ENCODE results near the gene NXPH3. TPM values are rescaled to one million over a fixed set of nuclear protein-coding genes. Genes with fewer than 3 reads are reported as not detected.

The NXPH3 gene
- total RNA-seq, 1 experiment from 2014 or later, result not detected

- DNase-seq, result no peak
- intact Hi-C loops (cut with micrococcal nuclease; ENCODE audit: unreplicated experiment), result no loop called here
- BruUV-seq (replicated peaks), result no TSS peak
- H3K4me3 Mint-ChIP-seq (ENCODE audit: low read depth, unreplicated experiment), result no peak overlapping the region
- H3K9me3 Mint-ChIP-seq (ENCODE audit: low read depth, unreplicated experiment), result peaks cover 6% of the 10 kb centered on the region
- H3K36me3 Mint-ChIP-seq (ENCODE audit: insufficient read depth, unreplicated experiment), result no peaks in the 10 kb centered on the region
- H3K27me3 Mint-ChIP-seq (ENCODE audit: unreplicated experiment), result peaks cover 74% of the 10 kb centered on the region
- no peak for TF ChIP-seq CTCF (IDR thresholded peaks at IDR 0.05; ENCODE audit: unreplicated experiment)
- H3K4me1 Mint-ChIP-seq (ENCODE audit: low read depth, unreplicated experiment), result no peaks in the 10 kb centered on the region
- H3K27ac Mint-ChIP-seq (ENCODE audit: unreplicated experiment), result no peak overlapping the region
- CTCF ChIA-PET, result interaction anchor here (2.0 kb wide), 1 partner anchor 12 kb away, joined by 6 read pairs; no protein-coding TSS in a partner anchor
Observed at GRCh38 chr17:49543860-49544259, 31.8 kb upstream of the NXPH3 start.

- no peak overlapping the region for H3K4me3 Mint-ChIP-seq (ENCODE audit: low read depth, unreplicated experiment)
- intact Hi-C loops (cut with micrococcal nuclease; ENCODE audit: unreplicated experiment), result no loop called here
- H3K4me1 Mint-ChIP-seq (ENCODE audit: low read depth, unreplicated experiment), result no peaks in the 10 kb centered on the region
- CTCF ChIA-PET, result interaction anchor here (0.6 to 1.5 kb wide), 2 partner anchors 63 to 191 kb away, joined by 3 to 4 read pairs; no protein-coding TSS in a partner anchor
- no TSS peak for BruUV-seq (replicated peaks)
- no peaks in the 10 kb centered on the region for H3K36me3 Mint-ChIP-seq (ENCODE audit: insufficient read depth, unreplicated experiment)
- DNase-seq, result no peak
- no peak overlapping the region for H3K27ac Mint-ChIP-seq (ENCODE audit: unreplicated experiment)
- peaks cover 6% of the 10 kb centered on the region for H3K9me3 Mint-ChIP-seq (ENCODE audit: low read depth, unreplicated experiment)
- H3K27me3 Mint-ChIP-seq (ENCODE audit: unreplicated experiment), result peaks cover 78% of the 10 kb centered on the region
- TF ChIP-seq CTCF (IDR thresholded peaks at IDR 0.05; ENCODE audit: unreplicated experiment), result no peak
Observed at GRCh38 chr17:49545007-49545660, 30.5 kb upstream of the NXPH3 start.

GRCh38 chr17:49545806-49546545 lies 29.7 kb upstream of the NXPH3 start:
- TF ChIP-seq CTCF (IDR thresholded peaks at IDR 0.05; ENCODE audit: unreplicated experiment), result no peak
- no peak for DNase-seq
- H3K4me1 Mint-ChIP-seq (ENCODE audit: low read depth, unreplicated experiment), result no peaks in the 10 kb centered on the region
- no peaks in the 10 kb centered on the region for H3K36me3 Mint-ChIP-seq (ENCODE audit: insufficient read depth, unreplicated experiment)
- no peak overlapping the region for H3K4me3 Mint-ChIP-seq (ENCODE audit: low read depth, unreplicated experiment)
- intact Hi-C loops (cut with micrococcal nuclease; ENCODE audit: unreplicated experiment), result no loop called here
- no peak overlapping the region for H3K27ac Mint-ChIP-seq (ENCODE audit: unreplicated experiment)
- CTCF ChIA-PET, result interaction anchor here (1.0 to 1.5 kb wide), 2 partner anchors 10 to 64 kb away, joined by 3 to 4 read pairs; no protein-coding TSS in a partner anchor
- peaks cover 6% of the 10 kb centered on the region for H3K9me3 Mint-ChIP-seq (ENCODE audit: low read depth, unreplicated experiment)
- peaks cover 70% of the 10 kb centered on the region for H3K27me3 Mint-ChIP-seq (ENCODE audit: unreplicated experiment)
- BruUV-seq (replicated peaks), result no TSS peak

- Mint-ChIP-seq H3K36me3 (ENCODE audit: insufficient read depth, unreplicated experiment) (no peaks in the 10 kb centered on the region), H3K4me1 (ENCODE audit: low read depth, unreplicated experiment) (no peaks in the 10 kb centered on the region), H3K27me3 (ENCODE audit: unreplicated experiment) (peaks cover 61% of the 10 kb centered on the region), H3K9me3 (ENCODE audit: low read depth, unreplicated experiment) (peaks cover 6% of the 10 kb centered on the region), H3K4me3 (ENCODE audit: low read depth, unreplicated experiment) (no peak overlapping the region), H3K27ac (ENCODE audit: unreplicated experiment) (no peak overlapping the region)
- TF ChIP-seq CTCF (IDR thresholded peaks at IDR 0.05; ENCODE audit: unreplicated experiment), result no peak
- CTCF ChIA-PET, result interaction anchor here (0.7 to 1.0 kb wide), 2 partner anchors 9 to 141 kb away, joined by 3 to 4 read pairs; no protein-coding TSS in a partner anchor
- DNase-seq, result no peak
- BruUV-seq (replicated peaks), result no TSS peak
- intact Hi-C loops (cut with micrococcal nuclease; ENCODE audit: unreplicated experiment), result no loop called here
Observed at GRCh38 chr17:49546546-49547535, 28.8 kb upstream of the NXPH3 start.

All from Calu3 (cell line).